Breast epithelium (tissue), 3 donors: ENCODE results near the gene BIRC2.

Experiments
- CTCF ChIP-seq, 3 donors: fragments of 450-650 bp; IDR thresholded peaks; one replicate each; pipeline ENCODE4 v1.5.1; 2016 to 2017; ENCODE audit warnings: antibody characterized with exemption in 3 of 3, mild to moderate bottlenecking in 3 of 3, moderate library complexity in 3 of 3
- POLR2A ChIP-seq: fragments of 450-650 bp; IDR thresholded peaks from one replicate; pipeline ENCODE4 v1.6.1; 2016; ENCODE audit warnings: antibody characterized with exemption, mild to moderate bottlenecking, moderate library complexity
- POLR2AphosphoS5 ChIP-seq, 3 donors: sonication (generic); formaldehyde crosslinking; IDR thresholded peaks; one replicate each; pipeline ENCODE4 v1.6.1; 2017; ENCODE audit warnings: antibody characterized with exemption in 3 of 3

GRCh38 chr11:102361086-102362031, 14.3 kb downstream of the BIRC2 start:
- TF ChIP-seq CTCF (IDR thresholded peaks at IDR 0.05) (no peak), POLR2A (no peak), POLR2AphosphoS5 (IDR thresholded peaks at IDR 0.05) (no peak)
